ENCODE data around the gene OR5F1.

Gene OR5F1

GRCh38 chr11:55994525-55994924 is at the start of gene OR5F1:
TSS of gene OR5F1 (minus strand) at chr11:55994625. CDS start at chr11:55994625, 0 bp downstream.
- Histone ChIP-seq H3K9ac (no peak within 1 kb of the TSS), H4K20me1 (no peaks in the 10 kb centered on the region), H3K4me1 (no peaks in the 10 kb centered on the region), H3K9me3 (no peaks in the 10 kb centered on the region), H3K36me3 (no peaks in the 10 kb centered on the region), H3K27me3 (no peaks in the 10 kb centered on the region), H3K27ac (no peak within 1 kb of the TSS), H3K4me2 (no peak within 1 kb of the TSS), H3K4me3 (no peak within 1 kb of the TSS)
- TF ChIP-seq Cebpa-rat (IDR thresholded peaks at IDR 0.05), result no peak

- no peak within 1 kb of the TSS for H3K4me2 ChIP-seq
- no peak within 1 kb of the TSS for H3K27ac ChIP-seq
- no peaks in the 10 kb centered on the region for H3K36me3 ChIP-seq
- no peak within 1 kb of the TSS for H3K4me3 ChIP-seq
- no peak within 1 kb of the TSS for H3K9ac ChIP-seq
- TF ChIP-seq Cebpa-rat (IDR thresholded peaks at IDR 0.05), result no peak
- no peaks in the 10 kb centered on the region for H3K9me3 ChIP-seq
- H3K27me3 ChIP-seq, result no peaks in the 10 kb centered on the region
- H4K20me1 ChIP-seq, result no peaks in the 10 kb centered on the region
- no peaks in the 10 kb centered on the region for H3K4me1 ChIP-seq
Observed at GRCh38 chr11:56027354-56027753, 32.9 kb upstream of the OR5F1 start, which contains the start of gene OR5AS1. TSS of gene OR5AS1 (plus strand) at chr11:56027654. CDS start at chr11:56030419, 2,765 bp downstream.

GRCh38 chr11:56013805-56014204 is 19.4 kb upstream of the OR5F1 start:
- Histone ChIP-seq H3K9ac (no peak overlapping the region), H3K4me1 (no peaks in the 10 kb centered on the region), H4K20me1 (no peaks in the 10 kb centered on the region), H3K4me3 (no peak overlapping the region), H3K4me2 (no peak overlapping the region), H3K27ac (no peak overlapping the region), H3K36me3 (no peaks in the 10 kb centered on the region), H3K9me3 (no peaks in the 10 kb centered on the region), H3K27me3 (no peaks in the 10 kb centered on the region)
- no peak for TF ChIP-seq Cebpa-rat (IDR thresholded peaks at IDR 0.05)

- Histone ChIP-seq H3K4me2 (no peak overlapping the region), H3K27ac (no peak overlapping the region), H3K36me3 (no peaks in the 10 kb centered on the region), H3K4me3 (no peak overlapping the region), H4K20me1 (no peaks in the 10 kb centered on the region), H3K4me1 (no peaks in the 10 kb centered on the region), H3K9me3 (no peaks in the 10 kb centered on the region), H3K27me3 (no peaks in the 10 kb centered on the region), H3K9ac (no peak overlapping the region)
- TF ChIP-seq Cebpa-rat (IDR thresholded peaks at IDR 0.05), result no peak
Observed at GRCh38 chr11:56010716-56011115, 16.3 kb upstream of the OR5F1 start.

- Histone ChIP-seq H3K4me1 (no peaks in the 10 kb centered on the region), H3K4me2 (no peak overlapping the region), H3K4me3 (no peak overlapping the region), H3K27me3 (no peaks in the 10 kb centered on the region), H3K9me3 (no peaks in the 10 kb centered on the region), H4K20me1 (no peaks in the 10 kb centered on the region), H3K27ac (no peak overlapping the region), H3K36me3 (no peaks in the 10 kb centered on the region), H3K9ac (no peak overlapping the region)
- TF ChIP-seq Cebpa-rat (IDR thresholded peaks at IDR 0.05), result no peak
Observed at GRCh38 chr11:55970935-55971334, 23.5 kb downstream of the OR5F1 start.

- Histone ChIP-seq H3K4me3 (no peak within 1 kb of the TSS), H3K9ac (no peak within 1 kb of the TSS), H3K4me2 (no peak within 1 kb of the TSS), H3K4me1 (no peaks in the 10 kb centered on the region), H3K9me3 (no peaks in the 10 kb centered on the region), H3K27me3 (no peaks in the 10 kb centered on the region), H3K36me3 (no peaks in the 10 kb centered on the region), H3K27ac (no peak within 1 kb of the TSS), H4K20me1 (no peaks in the 10 kb centered on the region)
- TF ChIP-seq Cebpa-rat (IDR thresholded peaks at IDR 0.05), result no peak
Observed at GRCh38 chr11:55969845-55970244, 24.6 kb downstream of the OR5F1 start, which contains the start of gene OR10AG1. TSS of gene OR10AG1 (minus strand) at chr11:55969945. CDS start at chr11:55969907, 38 bp downstream.

GRCh38 chr11:55967914-55968313 is 26.5 kb downstream of the OR5F1 start:
- H3K4me2 ChIP-seq, result no peak overlapping the region
- no peaks in the 10 kb centered on the region for H3K9me3 ChIP-seq
- H3K9ac ChIP-seq, result no peak overlapping the region
- TF ChIP-seq Cebpa-rat (IDR thresholded peaks at IDR 0.05), result no peak
- H3K36me3 ChIP-seq, result no peaks in the 10 kb centered on the region
- no peak overlapping the region for H3K27ac ChIP-seq
- H3K4me3 ChIP-seq, result no peak overlapping the region
- H4K20me1 ChIP-seq, result no peaks in the 10 kb centered on the region
- no peaks in the 10 kb centered on the region for H3K27me3 ChIP-seq
- no peaks in the 10 kb centered on the region for H3K4me1 ChIP-seq

GRCh38 chr11:55966391-55966790 is 28.0 kb downstream of the OR5F1 start:
- H3K9ac ChIP-seq, result no peak overlapping the region
- H3K27me3 ChIP-seq, result no peaks in the 10 kb centered on the region
- no peak overlapping the region for H3K27ac ChIP-seq
- no peak overlapping the region for H3K4me2 ChIP-seq
- no peaks in the 10 kb centered on the region for H3K9me3 ChIP-seq
- TF ChIP-seq Cebpa-rat (IDR thresholded peaks at IDR 0.05), result no peak
- no peaks in the 10 kb centered on the region for H3K4me1 ChIP-seq
- no peak overlapping the region for H3K4me3 ChIP-seq
- no peaks in the 10 kb centered on the region for H3K36me3 ChIP-seq
- no peaks in the 10 kb centered on the region for H4K20me1 ChIP-seq

- Histone ChIP-seq H3K36me3 (no peaks in the 10 kb centered on the region), H3K27me3 (no peaks in the 10 kb centered on the region), H3K4me3 (no peak overlapping the region), H4K20me1 (no peaks in the 10 kb centered on the region), H3K9me3 (0 out of 2 replicates have a peak, but pooled peaks cover 5% of the 10 kb centered on the region), H3K27ac (no peak overlapping the region), H3K4me2 (no peak overlapping the region), H3K4me1 (no peaks in the 10 kb centered on the region), H3K9ac (no peak overlapping the region)
- TF ChIP-seq Cebpa-rat (IDR thresholded peaks at IDR 0.05), result no peak
Observed at GRCh38 chr11:55956521-55956920, 37.9 kb downstream of the OR5F1 start.

GRCh38 chr11:55949330-55949729 is 45.1 kb downstream of the OR5F1 start:
- Histone ChIP-seq H3K4me1 (no peaks in the 10 kb centered on the region), H3K9me3 (no peaks in the 10 kb centered on the region), H3K27ac (no peak overlapping the region), H3K4me3 (no peak overlapping the region), H3K27me3 (no peaks in the 10 kb centered on the region), H4K20me1 (no peaks in the 10 kb centered on the region), H3K9ac (no peak overlapping the region), H3K36me3 (no peaks in the 10 kb centered on the region), H3K4me2 (no peak overlapping the region)
- TF ChIP-seq Cebpa-rat (IDR thresholded peaks at IDR 0.05), result no peak
